Hematopoietic multipotent progenitor cell (in vitro differentiated cells): Measurements from ENCODE around the gene PPIL6. TPM values are rescaled to one million over a fixed set of nuclear protein-coding genes. Genes with fewer than 3 reads are reported as not detected.

ENCODE experiments used
- DNase-seq, 3 donors: peaks; one replicate each; pipeline ENCODE4 v3.0.0-alpha.2; 2011 to 2015; ENCODE audit warnings: low read depth in 2 of 3, low spot score in 2 of 3
- total RNA-seq: library from RNA; depleted of rRNA; stranded (reverse); fragments of >200 nt; gene quantifications from one replicate; pipeline ENCODE4 v1.2.3, GENCODE V29; 2012

The PPIL6 gene
- total RNA-seq = 2.7 TPM

- peak; percentile 70 to 94 (median 93) for DNase-seq
Measured at GRCh38 chr6:109440331-109441068, at the start of gene PPIL6, which contains the start of gene SMPD2. TSS of gene PPIL6 (minus strand) at chr6:109440628. CDS start at chr6:109440590, 38 bp downstream. TSS of gene SMPD2 (plus strand) at chr6:109440724. CDS start at chr6:109441122, 398 bp downstream.

- DNase-seq = no peak
Measured at GRCh38 chr6:109488001-109488400, 47.6 kb upstream of the PPIL6 start.

- DNase-seq = no peak
Measured at GRCh38 chr6:109486068-109486467, 45.6 kb upstream of the PPIL6 start.

GRCh38 chr6:109485266-109485935 is 45.0 kb upstream of the PPIL6 start:
- DNase-seq = no peak

- DNase-seq = no peak
Measured at GRCh38 chr6:109484122-109484521, 43.7 kb upstream of the PPIL6 start.

- DNase-seq = no peak
Measured at GRCh38 chr6:109483735-109484057, 43.3 kb upstream of the PPIL6 start.

GRCh38 chr6:109482905-109483734 is 42.7 kb upstream of the PPIL6 start, which contains the start of gene ZBTB24:
TSS of gene ZBTB24 (minus strand) at chr6:109483219. CDS start at chr6:109482026, 1,193 bp downstream.
- peak; percentile 79 to 93 (median 92) for DNase-seq

GRCh38 chr6:109480993-109481480 is 40.6 kb upstream of the PPIL6 start:
- DNase-seq = no peak

GRCh38 chr6:109478841-109479624 is 38.6 kb upstream of the PPIL6 start:
- no peak for DNase-seq

GRCh38 chr6:109478222-109478805 is 37.9 kb upstream of the PPIL6 start:
- DNase-seq = no peak

- no peak for DNase-seq
Measured at GRCh38 chr6:109477725-109478124, 37.3 kb upstream of the PPIL6 start.

GRCh38 chr6:109477184-109477583 is 36.8 kb upstream of the PPIL6 start:
- DNase-seq = no peak

- DNase-seq = no peak
Measured at GRCh38 chr6:109475625-109476024, 35.2 kb upstream of the PPIL6 start.

GRCh38 chr6:109474995-109475394 is 34.6 kb upstream of the PPIL6 start:
- no peak for DNase-seq

- no peak for DNase-seq
Measured at GRCh38 chr6:109473120-109473519, 32.7 kb upstream of the PPIL6 start.

GRCh38 chr6:109472132-109472995 is 31.9 kb upstream of the PPIL6 start:
- no peak for DNase-seq

GRCh38 chr6:109471105-109471810 is 30.8 kb upstream of the PPIL6 start:
- DNase-seq = no peak

- no peak for DNase-seq
Measured at GRCh38 chr6:109469591-109470189, 29.3 kb upstream of the PPIL6 start.
